Neural progenitor cell (in vitro differentiated cells): Measurements from ENCODE around the gene FAM20C. TPM values are rescaled to one million over a fixed set of nuclear protein-coding genes. Genes with fewer than 3 reads are reported as not detected.

Experiments used
- DNase-seq: peaks from one replicate; pipeline ENCODE4 v3.0.0-alpha.2; 2016; ENCODE audit warnings: low spot score
- H2AFZ ChIP-seq: fragments of 200-600 bp; sonication (generic); replicated peaks from 2 replicates; pipeline ENCODE4 v1.6.1; 2016; ENCODE audit warnings: antibody characterized with exemption
- H3F3A ChIP-seq: fragments of 200-600 bp; sonication (generic); 2 replicates; pipeline ENCODE4 v1.6.1; 2016; ENCODE audit warnings: antibody characterized with exemption, low read depth
- H3K27ac ChIP-seq: fragments of 200-600 bp; sonication (generic); 2 replicates; pipeline ENCODE4 v1.5.1; 2016; ENCODE audit warnings: mild to moderate bottlenecking
- H3K27me3 ChIP-seq: fragments of 200-600 bp; sonication (generic); 2 replicates; pipeline ENCODE4 v1.6.1; 2016; ENCODE audit warnings: mild to moderate bottlenecking, moderate library complexity
- H3K36me3 ChIP-seq: fragments of 200-600 bp; sonication (generic); 2 replicates; pipeline ENCODE4 v1.5.1; 2016
- H3K4me1 ChIP-seq: fragments of 200-600 bp; sonication (generic); 2 replicates; pipeline ENCODE4 v1.6.1; 2016; ENCODE audit warnings: mixed run types
- H3K4me2 ChIP-seq: fragments of 200-600 bp; sonication (generic); 2 replicates; pipeline ENCODE4 v1.6.1; 2016
- H3K4me3 ChIP-seq: fragments of 200-600 bp; sonication (generic); 2 replicates; pipeline ENCODE4 v1.5.1; 2016
- H3K79me2 ChIP-seq: fragments of 200-600 bp; sonication (generic); 2 replicates; pipeline ENCODE4 v1.6.1; 2016; ENCODE audit warnings: low read depth
- H3K9ac ChIP-seq: fragments of 200-600 bp; sonication (generic); 2 replicates; pipeline ENCODE4 v1.6.1; 2016
- H3K9me3 ChIP-seq: fragments of 200-600 bp; sonication (generic); 2 replicates; pipeline ENCODE4 v1.5.1; 2016; ENCODE audit warnings: low read depth
- H4K20me1 ChIP-seq: fragments of 200-600 bp; sonication (generic); 2 replicates; pipeline ENCODE4 v1.6.1; 2016; ENCODE audit warnings: low read depth
- H3K27ac Mint-ChIP-seq: 3 replicates; pipeline ENCODE4 v1.8.0; 2021; ENCODE audit warnings: mixed read lengths
- H3K27me3 Mint-ChIP-seq: 2 replicates; pipeline ENCODE4 v1.8.0; 2022; ENCODE audit warnings: low read depth, mild to moderate bottlenecking, inconsistent platforms, moderate library complexity, mixed read lengths; ENCODE audit not compliant: insufficient read depth
- H3K36me3 Mint-ChIP-seq: 3 replicates; pipeline ENCODE4 v1.8.0; 2021; ENCODE audit warnings: mixed read lengths
- H3K4me1 Mint-ChIP-seq: 3 replicates; pipeline ENCODE4 v1.8.0; 2021; ENCODE audit warnings: mixed read lengths
- H3K4me3 Mint-ChIP-seq: 3 replicates; pipeline ENCODE4 v1.8.0; 2021; ENCODE audit warnings: mild to moderate bottlenecking, moderate library complexity, mixed read lengths
- H3K9me3 Mint-ChIP-seq: 3 replicates; pipeline ENCODE4 v1.8.0; 2020; ENCODE audit warnings: mixed read lengths
- CTCF ChIP-seq: fragments of 200-600 bp; sonication (generic); IDR thresholded peaks from 2 replicates; pipeline ENCODE4 v1.5.1; 2017; ENCODE audit warnings: antibody characterized with exemption, mild to moderate bottlenecking
- EZH2 ChIP-seq: fragments of 200-600 bp; sonication (generic); IDR thresholded peaks from 2 replicates; pipeline ENCODE4 v1.6.1; 2017; ENCODE audit warnings: antibody characterized with exemption, mild to moderate bottlenecking, moderate library complexity
- EZH2phosphoT487 ChIP-seq: fragments of 200-600 bp; sonication (generic); IDR thresholded peaks from 2 replicates; pipeline ENCODE4 v1.6.1; 2017; ENCODE audit warnings: antibody characterized with exemption
- total RNA-seq: library from RNA; depleted of rRNA; stranded (reverse); fragments of >200 nt; gene quantifications from 2 replicates; pipeline ENCODE4 v1.2.3, GENCODE V29; 2015; ENCODE audit warnings: low replicate concordance

Gene FAM20C
- total RNA-seq, 1 donor from 2014 or later, result 3.8 TPM

- H3K27me3 ChIP-seq, result no peaks in the 10 kb centered on the region
- no peak for DNase-seq
- Mint-ChIP-seq H3K27ac (no peak overlapping the region), H3K4me3 (no peak overlapping the region), H3K36me3 (peaks cover 10% of the 10 kb centered on the region), H3K27me3 (peaks cover 21% of the 10 kb centered on the region), H3K9me3 (peaks cover 26% of the 10 kb centered on the region), H3K4me1 (peaks cover 2% of the 10 kb centered on the region)
- no peak overlapping the region for H2AFZ ChIP-seq
- H3K4me2 ChIP-seq, result no peak overlapping the region
- peaks cover 5% of the 10 kb centered on the region for H3K9me3 ChIP-seq
- no peaks in the 10 kb centered on the region for H3K79me2 ChIP-seq
- TF ChIP-seq EZH2 (no peak), CTCF (no peak), EZH2phosphoT487 (no peak)
- no peak overlapping the region for H3K27ac ChIP-seq
- H3K36me3 ChIP-seq, result no peaks in the 10 kb centered on the region
- no peak overlapping the region for H3K9ac ChIP-seq
- H3K4me1 ChIP-seq, result no peaks in the 10 kb centered on the region
- no peak overlapping the region for H3K4me3 ChIP-seq
- H3F3A ChIP-seq, result peaks cover 8% of the 10 kb centered on the region
- no peaks in the 10 kb centered on the region for H4K20me1 ChIP-seq
These were observed 73.0 kb downstream of the FAM20C start for GRCh38 chr7:265192-265997.

- H3F3A ChIP-seq, result peaks cover 8% of the 10 kb centered on the region
- H3K4me1 Mint-ChIP-seq, result peaks cover 2% of the 10 kb centered on the region
These were observed 73.9 kb downstream of the FAM20C start for GRCh38 chr7:265998-266850.

More at GRCh38 chr7:265998-266850, 73.9 kb downstream of the FAM20C start:
- no peaks in the 10 kb centered on the region for H3K79me2 ChIP-seq
- peaks cover 5% of the 10 kb centered on the region for H3K9me3 ChIP-seq
- no peak overlapping the region for H2AFZ ChIP-seq
- H3K27me3 Mint-ChIP-seq, result peaks cover 21% of the 10 kb centered on the region
- no peak overlapping the region for H3K4me3 ChIP-seq
- H3K36me3 Mint-ChIP-seq, result peaks cover 9% of the 10 kb centered on the region
- no peak overlapping the region for H3K27ac ChIP-seq
- no peak overlapping the region for H3K27ac Mint-ChIP-seq
- no peaks in the 10 kb centered on the region for H3K36me3 ChIP-seq
- H3K4me1 ChIP-seq, result no peaks in the 10 kb centered on the region
- no peak overlapping the region for H3K4me2 ChIP-seq
- no peaks in the 10 kb centered on the region for H4K20me1 ChIP-seq
- TF ChIP-seq CTCF (no peak), EZH2phosphoT487 (no peak), EZH2 (no peak)
- no peak for DNase-seq
- no peaks in the 10 kb centered on the region for H3K27me3 ChIP-seq
- peaks cover 28% of the 10 kb centered on the region for H3K9me3 Mint-ChIP-seq
- H3K9ac ChIP-seq, result no peak overlapping the region
- H3K4me3 Mint-ChIP-seq, result no peak overlapping the region
